Amygdala (tissue), 56 donors: ENCODE data around the gene SLC26A2.

ENCODE experiments used
- DNase-seq, 56 donors: peaks; one replicate each; lab custom pipeline; 2025; lab: John Stamatoyannopoulos, UW

Gene SLC26A2

DNA sequence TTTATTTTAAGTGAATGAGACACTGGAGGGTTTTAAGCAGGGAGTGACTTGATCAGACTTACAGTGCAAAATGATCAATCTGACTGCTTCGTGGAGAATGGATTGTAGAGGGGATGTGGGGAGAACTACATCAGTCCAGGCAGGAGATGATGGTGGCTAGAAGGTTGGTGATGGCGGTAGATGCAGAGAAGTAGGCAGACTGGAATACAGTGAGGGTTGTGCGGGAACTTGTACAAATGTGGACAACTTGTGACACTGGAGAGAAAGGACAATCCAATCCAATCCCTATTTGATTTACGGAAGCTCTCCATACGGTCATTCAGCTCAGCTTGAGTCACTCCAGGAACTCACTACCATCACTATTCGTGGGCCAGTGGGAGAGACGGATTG is 39.3 kb downstream of the SLC26A2 start:
- no peak for DNase-seq

DNA sequence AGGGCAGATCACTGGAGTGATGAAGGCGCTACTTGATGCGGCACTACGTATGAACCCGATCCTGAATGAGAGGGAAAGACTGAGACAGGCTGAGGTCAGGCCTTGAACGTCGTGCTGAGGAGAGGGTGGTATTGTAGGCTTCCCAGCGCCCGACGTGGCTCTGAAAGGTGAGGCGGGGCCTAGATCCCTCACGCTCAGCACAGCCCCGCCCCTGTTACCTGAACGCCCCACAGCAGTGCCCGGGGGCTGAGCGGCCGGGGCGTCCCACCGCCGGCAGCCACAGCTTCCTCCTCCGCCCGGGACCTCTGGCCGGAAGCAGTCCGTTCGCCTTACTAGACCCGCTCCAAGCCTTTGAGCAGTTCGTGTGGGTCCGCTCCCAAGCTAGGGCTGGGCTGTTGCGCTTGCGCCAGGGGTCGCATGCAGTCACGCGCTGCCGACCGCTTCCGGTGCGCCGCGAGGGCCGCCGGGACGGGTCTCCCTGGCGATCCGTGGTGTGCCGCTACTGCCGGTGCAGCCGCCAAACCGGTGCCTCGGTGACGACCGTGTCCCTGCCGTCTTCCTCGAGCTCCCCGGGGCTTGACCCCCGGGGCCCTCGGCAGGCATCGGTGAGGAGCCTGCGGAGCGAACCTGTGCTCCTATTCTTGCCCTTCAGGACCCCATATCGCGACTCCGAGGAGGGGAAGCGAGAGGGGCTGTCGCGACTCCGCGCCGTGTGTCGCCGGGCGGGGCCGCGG is 39.9 kb downstream of the SLC26A2 start, which contains the start of the genes HMGXB3 and TIGD6:
Gene HMGXB3 (plus strand): TSS at position 484 of the 734 bp plus-strand sequence. CDS start 4,114 bp downstream, outside the sequence.
Gene TIGD6 (minus strand): TSS at position 399 of the 734 bp plus-strand sequence. CDS start 4,306 bp downstream, outside the sequence.
- peak; percentile 69 to 96 (median 87) for DNase-seq

DNA sequence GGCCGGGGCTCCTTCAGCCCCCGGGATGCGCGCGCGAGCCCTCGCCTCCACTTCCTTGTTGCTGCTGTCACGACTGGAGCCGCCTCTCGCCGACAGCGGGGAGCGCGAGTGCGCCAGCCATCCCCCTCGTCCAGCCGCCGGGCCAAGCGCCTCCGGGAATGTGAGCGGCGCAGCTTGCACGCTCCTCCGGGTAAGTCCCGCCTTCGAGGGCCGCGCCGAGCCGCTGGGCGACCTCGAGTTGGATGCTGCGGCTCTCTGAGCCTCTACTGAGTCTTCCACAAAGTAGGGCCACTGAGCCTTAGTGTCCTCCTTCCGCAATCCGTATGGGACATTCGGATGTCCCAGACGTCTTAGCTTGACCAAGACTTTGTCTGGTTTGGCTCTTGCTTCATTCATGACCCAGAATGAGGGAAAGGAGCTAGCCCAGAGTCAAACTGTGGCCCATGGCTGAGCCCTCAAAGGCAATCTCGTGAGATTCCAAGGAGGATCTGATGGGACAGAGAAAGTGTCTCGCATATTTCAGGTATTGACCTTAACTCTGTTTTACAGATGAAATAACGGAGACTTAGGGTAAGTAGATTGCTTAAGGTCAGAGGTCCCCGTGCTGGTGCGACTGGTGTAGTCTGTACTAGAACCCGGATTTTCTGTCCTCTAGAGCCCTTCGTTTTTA is 40.6 kb downstream of the SLC26A2 start:
- peak in 10 of 56 donors; percentile 21 to 58 (median 44) for DNase-seq

DNA sequence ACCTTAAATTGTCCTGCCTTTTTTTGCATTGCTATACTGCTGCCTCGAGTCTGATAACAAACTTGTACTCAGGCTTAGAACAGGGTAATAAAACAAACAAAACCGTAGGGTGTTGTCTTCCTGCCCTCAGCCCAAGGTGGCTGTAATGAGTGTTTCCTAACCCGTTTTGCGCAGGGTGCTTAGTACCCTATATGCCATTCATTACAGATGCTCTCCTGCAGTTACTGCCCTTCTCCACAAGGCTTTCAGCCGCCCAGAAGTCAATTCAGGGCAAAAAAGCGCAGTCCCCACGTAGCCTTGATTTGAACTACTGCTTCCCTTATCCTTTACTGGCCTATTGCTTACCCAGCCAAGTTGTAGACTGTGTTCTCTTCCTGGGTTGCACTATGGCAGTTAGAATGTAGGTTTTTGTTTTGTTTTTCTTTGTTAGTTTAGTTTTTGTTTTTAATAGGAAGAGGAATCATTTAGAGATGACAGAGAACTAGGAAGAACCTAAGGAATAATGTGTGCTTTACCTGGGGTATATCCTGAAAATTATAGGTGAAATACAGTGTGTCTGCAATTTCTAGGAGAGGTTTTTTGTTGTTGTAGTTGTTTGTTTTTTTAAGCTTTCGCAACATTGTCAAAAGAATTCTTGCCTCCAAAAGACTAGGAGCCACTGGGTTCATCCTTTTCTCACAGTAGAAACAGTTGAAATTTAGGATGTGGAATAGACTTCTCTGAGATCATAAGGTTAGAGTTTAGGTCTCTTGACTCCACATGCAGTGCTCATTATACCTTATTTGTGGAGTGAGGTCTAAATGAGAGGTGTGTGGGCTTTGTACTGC is 41.3 kb downstream of the SLC26A2 start:
- DNase-seq, result peak in 3 of 56 donors; percentile 3 to 19 (median 7)

DNA sequence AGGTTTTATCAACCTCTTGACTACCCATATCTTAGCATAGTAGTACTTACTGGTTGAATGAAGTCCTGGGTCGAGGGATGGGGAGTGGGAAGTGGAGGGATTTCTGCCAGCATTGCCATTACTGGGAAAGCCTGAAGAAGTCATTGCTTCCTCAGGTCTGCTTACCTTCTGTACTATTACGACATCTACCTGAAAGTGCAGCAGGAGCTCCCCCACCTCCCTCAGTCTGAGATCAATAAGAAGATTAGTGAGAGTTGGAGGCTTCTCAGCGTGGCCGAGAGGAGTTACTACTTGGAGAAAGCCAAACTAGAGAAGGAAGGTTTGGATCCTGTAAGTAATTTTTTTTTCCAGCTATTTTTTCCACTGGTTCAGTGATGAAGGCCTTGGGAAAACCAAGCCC is 45.8 kb downstream of the SLC26A2 start:
- no peak for DNase-seq

DNA sequence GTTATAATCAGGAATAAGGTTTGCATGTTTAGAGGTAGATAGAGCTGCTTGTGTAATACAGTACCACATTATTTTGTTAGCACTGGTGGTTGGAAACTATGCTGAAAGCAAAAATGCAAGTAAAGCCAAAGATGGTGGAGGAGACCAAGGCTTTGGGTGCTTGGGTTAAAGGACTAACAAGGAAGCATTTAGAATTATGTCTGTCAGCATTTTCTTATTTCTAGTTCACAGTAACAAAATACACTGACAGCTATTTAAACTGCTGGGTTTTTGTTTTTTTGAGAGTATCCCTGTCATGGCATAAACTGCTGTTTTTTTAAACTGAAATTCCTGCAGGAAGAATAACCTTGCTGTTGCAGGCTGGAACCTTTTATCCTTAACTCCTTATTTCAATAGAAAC is 46.5 kb downstream of the SLC26A2 start:
- no peak for DNase-seq

DNA sequence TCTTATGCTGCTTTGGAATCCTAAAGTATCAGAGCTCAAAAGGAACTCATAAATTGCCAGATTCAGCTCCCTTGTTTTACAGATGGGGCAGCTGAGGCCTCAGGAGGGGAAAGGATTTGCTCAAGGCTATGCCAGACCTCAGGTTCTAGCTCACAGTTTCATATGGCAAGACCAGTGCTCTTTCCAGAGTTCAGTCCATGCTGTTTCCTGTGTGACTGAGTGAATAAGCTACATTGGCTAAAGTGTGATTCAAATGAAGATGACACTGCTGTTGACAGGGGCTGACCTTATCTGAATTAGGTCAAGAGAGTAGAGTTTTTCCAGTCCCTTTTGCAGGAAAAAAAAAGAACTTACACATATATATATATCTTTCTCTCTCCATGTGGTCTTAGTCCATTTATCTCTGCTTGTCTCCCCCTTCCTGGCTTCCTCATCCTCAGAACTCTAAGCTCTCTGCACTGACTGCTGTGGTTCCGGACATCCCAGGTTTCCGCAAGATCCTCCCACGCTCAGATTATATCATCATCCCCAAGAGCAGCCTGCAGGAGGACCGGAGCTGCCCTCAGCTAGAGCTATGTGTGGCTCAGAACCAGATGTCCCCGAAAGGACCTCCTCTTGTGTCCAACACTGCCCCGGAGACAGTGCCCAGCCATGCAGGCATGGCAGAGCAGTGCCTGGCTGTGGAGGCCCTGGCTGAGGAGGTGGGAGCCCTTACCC is 49.3 kb downstream of the SLC26A2 start:
- no peak for DNase-seq

DNA sequence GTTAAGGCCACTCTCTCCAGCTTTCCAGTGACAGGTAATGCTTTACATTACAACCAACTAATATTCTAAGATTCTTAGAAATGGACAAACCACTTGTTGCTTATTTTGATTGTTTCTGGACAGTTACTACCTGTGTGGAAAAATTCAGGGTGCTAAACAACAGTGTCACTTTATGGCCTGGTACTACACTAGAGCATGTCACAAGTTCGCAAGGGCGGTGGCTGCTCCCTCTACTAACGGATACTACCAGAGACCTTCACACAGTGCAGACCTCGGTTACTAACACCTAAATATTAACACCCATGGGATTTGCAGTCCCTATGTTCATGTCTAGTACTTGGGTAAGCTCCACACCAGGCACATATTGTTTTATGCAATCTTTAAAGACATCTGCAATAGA is 53.4 kb downstream of the SLC26A2 start:
- no peak for DNase-seq

DNA sequence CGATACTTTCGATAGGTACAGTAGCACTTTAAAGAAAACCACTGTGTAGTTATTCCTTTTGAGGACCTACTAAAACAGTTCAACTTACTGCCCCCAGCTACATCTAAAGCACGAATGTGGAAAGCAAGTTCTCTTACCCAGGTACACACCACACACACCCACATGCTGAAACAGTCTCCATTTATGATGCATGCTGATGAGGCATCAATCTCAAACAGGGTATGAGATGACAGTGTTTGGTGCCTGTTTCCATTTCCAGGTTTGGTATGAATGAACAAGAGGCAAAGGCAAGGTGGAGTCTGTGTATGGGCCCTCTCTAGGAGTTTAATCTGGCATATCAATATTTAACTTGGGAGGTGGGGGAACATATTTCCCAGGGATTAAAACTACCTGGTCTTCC is 53.9 kb downstream of the SLC26A2 start:
- no peak for DNase-seq

DNA sequence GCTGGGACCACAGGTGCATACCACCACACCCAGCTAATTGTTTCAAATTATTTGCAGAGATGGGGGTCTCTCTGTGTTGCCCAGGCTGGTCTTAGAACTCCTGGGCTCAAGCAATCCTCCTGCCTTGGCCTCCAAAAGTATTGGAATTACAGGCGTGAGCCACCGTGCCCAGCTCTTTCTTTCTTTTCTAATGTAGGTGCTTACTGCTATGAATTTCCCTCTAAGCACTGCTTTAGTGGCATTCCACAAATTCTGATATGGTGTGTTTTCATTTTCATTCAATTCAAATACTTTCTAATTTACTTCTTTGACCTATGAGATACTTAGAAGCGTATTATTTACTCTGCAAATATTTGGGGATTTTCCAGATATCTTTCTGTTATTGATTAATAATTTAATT is 54.9 kb downstream of the SLC26A2 start:
- DNase-seq, result no peak

DNA sequence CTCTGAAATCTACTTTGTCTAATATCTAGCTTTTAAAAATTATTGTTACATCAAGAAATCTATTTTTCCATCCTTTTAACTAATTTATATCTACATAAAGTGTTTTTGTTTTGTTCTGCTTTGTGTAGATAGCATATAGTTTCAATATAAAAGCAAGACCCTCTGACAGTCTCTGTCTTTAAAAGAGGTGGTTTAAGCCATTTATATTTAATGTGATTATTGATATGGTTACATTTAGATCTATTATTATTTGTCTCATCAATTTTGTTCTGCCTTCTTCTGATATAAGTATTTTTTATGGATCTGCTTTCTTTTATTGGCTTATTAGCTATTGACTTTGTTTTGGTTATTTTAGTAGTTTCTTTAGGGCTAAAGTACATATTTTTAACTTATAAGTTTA is 56.0 kb downstream of the SLC26A2 start:
- DNase-seq, result no peak

DNA sequence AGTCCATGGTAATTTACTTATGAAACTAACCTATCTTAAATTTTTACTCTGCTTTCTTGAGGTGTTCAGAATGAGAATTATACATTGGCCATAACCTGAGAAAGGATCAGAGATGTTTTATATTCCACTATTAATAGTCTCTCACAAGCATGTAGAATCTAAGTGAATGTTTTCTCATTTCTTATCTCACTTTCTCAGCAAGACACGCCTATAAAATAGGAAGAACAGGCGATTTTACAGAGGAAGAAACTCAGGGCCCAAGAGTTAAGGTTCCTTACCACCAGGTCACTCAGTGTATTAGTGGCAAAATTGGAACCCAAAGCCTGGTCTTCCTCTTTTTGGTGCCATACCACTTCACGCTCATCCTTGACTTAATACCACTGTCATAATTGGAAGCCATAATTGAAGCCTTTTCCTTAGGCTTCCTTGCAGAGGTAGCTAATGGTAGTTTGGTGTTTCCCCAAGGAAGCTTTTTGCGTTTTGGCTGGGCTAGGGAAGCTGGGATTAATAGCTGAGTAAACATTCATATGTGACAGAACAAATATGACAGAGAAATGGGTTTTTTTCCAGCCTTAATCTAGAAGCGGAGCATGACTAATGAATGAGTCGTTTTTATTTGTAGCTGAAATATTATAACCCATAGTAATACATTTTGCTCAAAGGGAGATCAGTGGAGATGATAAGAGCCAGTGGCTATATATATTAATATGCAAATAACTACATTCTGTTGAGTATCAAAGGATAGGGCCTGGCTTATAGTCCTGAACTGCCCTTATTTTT is 56.9 kb downstream of the SLC26A2 start:
- no peak for DNase-seq

DNA sequence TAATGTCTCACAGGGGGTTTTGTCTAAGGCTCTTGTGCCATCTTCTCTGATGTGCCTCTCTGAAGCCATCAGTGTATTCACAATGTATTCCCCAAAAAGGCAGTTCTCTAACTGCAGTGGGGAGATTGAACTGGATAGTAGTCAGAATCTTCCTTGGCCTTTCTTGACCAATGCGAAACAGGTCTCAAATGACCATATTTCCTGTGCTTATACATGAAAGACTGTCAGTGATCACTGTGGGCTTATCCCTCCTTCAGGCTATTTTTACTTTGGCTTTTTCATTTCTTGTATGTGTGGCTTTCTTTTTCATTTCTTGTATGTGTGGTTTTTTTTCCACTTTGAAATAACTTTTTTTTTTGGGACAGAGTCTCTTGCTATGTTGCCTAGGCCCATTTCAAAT is 59.7 kb downstream of the SLC26A2 start:
- DNase-seq, result no peak

DNA sequence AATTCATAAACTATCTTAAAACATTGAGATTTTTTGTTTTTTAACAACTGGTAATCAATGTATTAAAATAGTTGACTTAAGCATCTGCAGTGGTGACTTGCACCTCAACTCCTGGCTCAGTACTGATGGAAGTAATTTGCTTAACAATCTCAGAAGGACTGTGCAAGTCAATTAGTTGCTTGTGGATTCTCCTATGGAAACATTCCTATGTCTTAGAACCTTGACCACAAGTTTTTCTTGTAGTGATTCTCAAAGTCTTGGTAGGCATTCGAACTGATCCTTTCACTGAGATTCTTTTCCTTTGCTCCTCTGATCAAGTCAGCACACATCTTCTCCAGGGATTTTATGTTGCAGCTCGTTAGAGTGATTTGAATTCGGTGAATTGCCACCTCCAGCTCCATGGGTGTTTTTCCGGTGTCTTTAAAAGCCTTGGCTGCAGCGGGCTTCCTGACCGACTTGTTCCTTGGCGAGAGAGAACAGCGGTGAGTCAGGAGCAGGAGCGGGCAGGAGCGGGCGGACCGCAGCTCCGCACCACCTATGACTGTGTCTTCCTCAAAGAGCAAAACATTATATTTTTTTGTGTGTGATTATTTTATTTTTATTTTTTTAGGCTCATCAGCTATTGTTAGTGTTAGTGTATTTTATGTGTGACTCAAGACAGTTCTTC is 61.1 kb downstream of the SLC26A2 start:
- DNase-seq, result peak in 2 of 56 donors; percentile 5 to 33

DNA sequence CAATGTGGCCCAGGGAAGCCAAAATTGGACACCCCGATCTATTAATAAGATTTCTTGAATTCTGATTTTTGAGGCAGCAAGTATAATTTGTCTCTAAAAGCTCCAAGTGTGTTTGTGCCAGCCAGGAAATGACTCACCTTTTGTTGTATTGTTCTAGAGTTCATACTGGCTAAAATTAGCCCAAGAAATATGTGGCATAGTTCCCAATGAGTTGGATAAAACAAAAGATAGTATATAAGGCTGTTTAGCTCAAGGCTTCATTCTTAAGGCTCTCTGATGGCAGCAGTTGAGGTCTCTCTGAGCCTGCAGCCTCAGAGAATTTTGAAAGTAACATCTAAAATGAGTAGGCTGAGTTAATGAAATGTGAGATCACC is 61.6 kb downstream of the SLC26A2 start:
- DNase-seq, result peak in 1 of 56 donors; percentile 33

DNA sequence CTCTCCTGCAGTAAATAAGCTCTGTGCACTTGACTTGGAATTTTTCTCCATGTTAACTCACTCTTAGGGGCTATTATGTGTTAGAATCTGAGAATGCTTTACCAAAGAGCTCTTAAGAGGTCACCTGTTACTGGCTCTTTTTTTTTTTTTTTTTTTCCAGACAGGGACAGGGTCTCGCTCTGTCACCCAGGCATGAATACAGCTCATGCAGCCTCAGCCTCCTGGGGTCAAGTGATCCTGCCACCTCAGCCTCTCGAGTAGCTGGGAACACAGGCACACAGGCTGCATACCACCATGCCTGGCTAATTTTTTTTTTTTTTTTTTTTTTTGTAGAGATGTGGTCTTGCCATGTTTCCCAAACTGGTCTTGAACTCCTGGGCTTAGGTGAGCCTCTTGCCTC is 62.1 kb downstream of the SLC26A2 start:
- DNase-seq, result no peak

DNA sequence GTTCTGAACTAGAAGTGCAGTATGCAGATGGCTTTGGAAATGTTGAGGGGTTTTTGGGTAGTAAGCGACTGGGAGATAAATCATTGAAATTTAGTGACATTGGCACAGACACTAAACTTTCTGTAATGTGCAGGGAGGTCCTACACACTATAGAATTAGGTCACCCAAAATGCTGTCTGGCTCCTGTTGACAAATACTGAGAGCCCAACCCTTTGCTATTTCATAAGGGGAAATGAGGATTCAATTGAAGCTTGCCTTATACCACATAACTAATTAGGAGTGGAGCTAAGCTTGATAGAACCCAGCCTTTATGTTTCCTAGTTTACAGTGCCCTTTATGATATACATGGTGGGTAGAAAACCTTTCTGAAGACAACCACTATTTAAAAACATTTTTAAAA is 62.6 kb downstream of the SLC26A2 start:
- no peak for DNase-seq

DNA sequence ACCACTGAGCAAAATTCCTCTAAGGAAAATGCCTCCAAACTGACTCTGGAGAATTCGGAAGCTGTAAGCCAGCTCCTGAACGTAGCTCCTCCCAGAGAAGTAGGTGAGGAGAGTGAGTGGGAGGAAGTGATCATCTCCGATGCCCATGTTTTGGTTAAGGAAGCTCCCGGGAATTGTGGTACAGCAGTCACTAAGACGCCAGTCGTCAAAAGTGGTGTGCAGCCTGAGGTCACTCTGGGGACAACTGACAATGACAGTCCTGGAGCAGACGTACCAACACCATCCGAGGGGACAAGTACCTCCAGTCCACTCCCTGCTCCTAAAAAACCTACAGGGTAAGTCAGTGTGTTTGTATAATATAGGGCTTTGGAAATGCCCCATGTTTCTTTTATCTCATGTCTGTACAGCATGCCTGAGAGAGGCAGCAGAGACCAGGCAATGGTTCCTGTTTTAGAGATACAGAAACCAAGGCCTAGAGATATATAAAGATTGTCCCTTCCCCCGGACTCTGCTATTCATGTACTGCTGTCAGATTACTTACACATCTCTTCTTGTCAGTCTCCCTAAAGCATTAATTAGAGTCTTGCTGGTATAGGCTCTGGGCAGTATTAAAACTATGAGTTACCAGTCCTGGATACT is 63.9 kb downstream of the SLC26A2 start:
- peak in 1 of 56 donors; percentile 15 for DNase-seq
